ENCODE data around the gene FOXL2NB. TPM values are rescaled to one million over a fixed set of nuclear protein-coding genes. Genes with fewer than 3 reads are reported as not detected.
A peak's percentile ranks its signal among the peaks of the same experiment; 100 is the strongest.

FOXL2NB gene
- total RNA-seq, 1 donor from 2014 or later, result 3.5 TPM

GRCh38 chr3:138947495-138948121 lies 591 bp downstream of the FOXL2NB start:
- DNase-seq (ENCODE audit: low read depth), result no peak
- H3K4me3 ChIP-seq (ENCODE audit: low read depth, low read length), result no peak overlapping the region
- no peak for TF ChIP-seq CTCF (conservative IDR thresholded peaks at IDR 0.05; ENCODE audit: low read depth, low read length)

GRCh38 chr3:138948371-138949001 lies 1.5 kb downstream of the FOXL2NB start:
- no peak for DNase-seq (ENCODE audit: low read depth)
- TF ChIP-seq CTCF (conservative IDR thresholded peaks at IDR 0.05; ENCODE audit: low read depth, low read length), result no peak
- H3K4me3 ChIP-seq (ENCODE audit: low read depth, low read length), result no peak overlapping the region

GRCh38 chr3:138949002-138949418 lies 2.0 kb downstream of the FOXL2NB start:
- DNase-seq (ENCODE audit: low read depth), result no peak
- no peak overlapping the region for H3K4me3 ChIP-seq (ENCODE audit: low read depth, low read length)
- TF ChIP-seq CTCF (conservative IDR thresholded peaks at IDR 0.05; ENCODE audit: low read depth, low read length), result no peak

GRCh38 chr3:138949445-138950005 lies 2.5 kb downstream of the FOXL2NB start:
- DNase-seq (ENCODE audit: low read depth), result no peak
- no peak for TF ChIP-seq CTCF (conservative IDR thresholded peaks at IDR 0.05; ENCODE audit: low read depth, low read length)
- H3K4me3 ChIP-seq (ENCODE audit: low read depth, low read length), result peak overlapping the region; percentile 37

- DNase-seq (ENCODE audit: low read depth), result no peak
- peak overlapping the region; percentile 37 for H3K4me3 ChIP-seq (ENCODE audit: low read depth, low read length)
- no peak for TF ChIP-seq CTCF (conservative IDR thresholded peaks at IDR 0.05; ENCODE audit: low read depth, low read length)
Observed at GRCh38 chr3:138950006-138950644, 3.1 kb downstream of the FOXL2NB start.

- H3K4me3 ChIP-seq (ENCODE audit: low read depth, low read length), result no peak overlapping the region
- no peak for TF ChIP-seq CTCF (conservative IDR thresholded peaks at IDR 0.05; ENCODE audit: low read depth, low read length)
- no peak for DNase-seq (ENCODE audit: low read depth)
Observed at GRCh38 chr3:138950701-138951100, 3.7 kb downstream of the FOXL2NB start.

All from epithelial cell of proximal tubule (primary cell).